ENCODE data around the gene SULF2. TPM values are rescaled to one million over a fixed set of nuclear protein-coding genes. Genes with fewer than 3 reads are reported as not detected.

Gene SULF2
- total and polyA plus RNA-seq, 2 of the 13 experiments (the other 11 are each of a cell fraction or from before 2014, with no cell fraction given) = 7.2 to 50.9 TPM

DNA sequence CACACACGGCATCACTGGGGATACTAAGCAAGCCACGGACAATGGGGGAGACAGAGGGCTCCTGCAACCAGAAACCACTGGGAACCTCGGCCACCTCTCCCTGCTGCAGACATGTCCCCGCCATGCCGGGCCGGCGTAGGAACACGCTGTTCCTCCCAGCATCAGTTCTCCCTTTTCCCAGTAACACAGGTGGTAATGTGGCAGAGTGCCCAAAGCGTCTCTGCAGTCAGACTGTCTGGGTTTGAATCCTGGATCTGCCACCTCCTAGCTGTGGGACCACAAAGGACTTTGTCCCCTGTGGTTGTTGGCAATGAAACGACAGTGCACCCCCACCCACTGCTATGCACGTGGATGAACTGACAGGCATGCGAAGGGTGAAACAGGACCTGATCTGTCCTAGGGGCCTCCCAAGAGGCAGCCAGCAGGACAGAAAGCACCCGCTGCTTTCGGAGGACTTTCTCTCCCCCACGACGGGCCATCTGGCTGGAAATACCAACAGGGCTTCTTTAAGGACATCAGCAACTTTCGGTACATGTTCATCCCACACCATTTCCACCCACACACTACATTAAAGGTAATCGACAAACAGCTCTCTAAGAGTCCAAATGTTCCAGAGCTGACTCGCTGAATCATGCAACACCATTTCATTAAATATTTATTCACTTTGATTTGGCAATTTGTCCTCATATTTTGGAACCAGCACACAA lies 74.1 kb downstream of the SULF2 start (continued):
- 0 out of 2 replicates have a peak, but pooled peaks have one; percentile 46 for TF ChIP-seq LRRFIP1 (CRISPR knock-in tag; conservative IDR thresholded peaks at IDR 0.05)
- TF ChIP-seq, protein P1, sequence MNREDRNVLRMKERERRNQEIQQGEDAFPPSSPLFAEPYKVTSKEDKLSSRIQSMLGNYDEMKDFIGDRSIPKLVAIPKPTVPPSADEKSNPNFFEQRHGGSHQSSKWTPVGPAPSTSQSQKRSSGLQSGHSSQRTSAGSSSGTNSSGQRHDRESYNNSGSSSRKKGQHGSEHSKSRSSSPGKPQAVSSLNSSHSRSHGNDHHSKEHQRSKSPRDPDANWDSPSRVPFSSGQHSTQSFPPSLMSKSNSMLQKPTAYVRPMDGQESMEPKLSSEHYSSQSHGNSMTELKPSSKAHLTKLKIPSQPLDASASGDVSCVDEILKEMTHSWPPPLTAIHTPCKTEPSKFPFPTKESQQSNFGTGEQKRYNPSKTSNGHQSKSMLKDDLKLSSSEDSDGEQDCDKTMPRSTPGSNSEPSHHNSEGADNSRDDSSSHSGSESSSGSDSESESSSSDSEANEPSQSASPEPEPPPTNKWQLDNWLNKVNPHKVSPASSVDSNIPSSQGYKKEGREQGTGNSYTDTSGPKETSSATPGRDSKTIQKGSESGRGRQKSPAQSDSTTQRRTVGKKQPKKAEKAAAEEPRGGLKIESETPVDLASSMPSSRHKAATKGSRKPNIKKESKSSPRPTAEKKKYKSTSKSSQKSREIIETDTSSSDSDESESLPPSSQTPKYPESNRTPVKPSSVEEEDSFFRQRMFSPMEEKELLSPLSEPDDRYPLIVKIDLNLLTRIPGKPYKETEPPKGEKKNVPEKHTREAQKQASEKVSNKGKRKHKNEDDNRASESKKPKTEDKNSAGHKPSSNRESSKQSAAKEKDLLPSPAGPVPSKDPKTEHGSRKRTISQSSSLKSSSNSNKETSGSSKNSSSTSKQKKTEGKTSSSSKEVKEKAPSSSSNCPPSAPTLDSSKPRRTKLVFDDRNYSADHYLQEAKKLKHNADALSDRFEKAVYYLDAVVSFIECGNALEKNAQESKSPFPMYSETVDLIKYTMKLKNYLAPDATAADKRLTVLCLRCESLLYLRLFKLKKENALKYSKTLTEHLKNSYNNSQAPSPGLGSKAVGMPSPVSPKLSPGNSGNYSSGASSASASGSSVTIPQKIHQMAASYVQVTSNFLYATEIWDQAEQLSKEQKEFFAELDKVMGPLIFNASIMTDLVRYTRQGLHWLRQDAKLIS (CRISPR knock-in tag; IDR thresholded peaks at IDR 0.05) = no peak
- TF ChIP-seq ZNF274 (CRISPR knock-in tag; IDR thresholded peaks at IDR 0.05) = peak; percentile 79; the same call in 1 of the 2 replicates
- no peak for TF ChIP-seq CHD2 (IDR thresholded peaks at IDR 0.05; ENCODE audit: low read depth, low read length)
- TF ChIP-seq ZNF253 (CRISPR knock-in tag; IDR thresholded peaks at IDR 0.05; ENCODE audit: borderline replicate concordance) = 0 out of 2 replicates have a peak, but pooled peaks have one; percentile 33
- TF ChIP-seq ETV6 (CRISPR knock-in tag; conservative IDR thresholded peaks at IDR 0.05) = no peak
- TF ChIP-seq HOMEZ (CRISPR knock-in tag; IDR thresholded peaks at IDR 0.05; ENCODE audit: low read depth) = peak; percentile 71; the same call in 1 of the 2 replicates
- no peak for TF ChIP-seq IKZF4 (CRISPR knock-in tag; IDR thresholded peaks at IDR 0.05; ENCODE audit: borderline replicate concordance, low read depth, not compliant biosample characterization)
- TF ChIP-seq HNRNPH1 (optimal IDR thresholded peaks at IDR 0.05; ENCODE audit: low read depth, low read length) = peak; percentile 60
- no peak for TF ChIP-seq RELA (CRISPR knock-in tag; IDR thresholded peaks at IDR 0.05)
- peak; percentile 12 for TF ChIP-seq ZNF883 (CRISPR knock-in tag; IDR thresholded peaks at IDR 0.05; ENCODE audit: not compliant biosample characterization)
- TF ChIP-seq, protein P2, sequence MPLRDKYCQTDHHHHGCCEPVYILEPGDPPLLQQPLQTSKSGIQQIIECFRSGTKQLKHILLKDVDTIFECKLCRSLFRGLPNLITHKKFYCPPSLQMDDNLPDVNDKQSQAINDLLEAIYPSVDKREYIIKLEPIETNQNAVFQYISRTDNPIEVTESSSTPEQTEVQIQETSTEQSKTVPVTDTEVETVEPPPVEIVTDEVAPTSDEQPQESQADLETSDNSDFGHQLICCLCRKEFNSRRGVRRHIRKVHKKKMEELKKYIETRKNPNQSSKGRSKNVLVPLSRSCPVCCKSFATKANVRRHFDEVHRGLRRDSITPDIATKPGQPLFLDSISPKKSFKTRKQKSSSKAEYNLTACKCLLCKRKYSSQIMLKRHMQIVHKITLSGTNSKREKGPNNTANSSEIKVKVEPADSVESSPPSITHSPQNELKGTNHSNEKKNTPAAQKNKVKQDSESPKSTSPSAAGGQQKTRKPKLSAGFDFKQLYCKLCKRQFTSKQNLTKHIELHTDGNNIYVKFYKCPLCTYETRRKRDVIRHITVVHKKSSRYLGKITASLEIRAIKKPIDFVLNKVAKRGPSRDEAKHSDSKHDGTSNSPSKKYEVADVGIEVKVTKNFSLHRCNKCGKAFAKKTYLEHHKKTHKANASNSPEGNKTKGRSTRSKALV (CRISPR knock-in tag; IDR thresholded peaks at IDR 0.05) = peak; percentile 58; the same call in 1 of the 2 replicates
- peak; percentile 92; the same call in 1 of the 2 replicates for TF ChIP-seq ZMAT3 (CRISPR knock-in tag; conservative IDR thresholded peaks at IDR 0.05)
- no peak for TF ChIP-seq SAFB2 (CRISPR knock-in tag; IDR thresholded peaks at IDR 0.05; ENCODE audit: borderline replicate concordance, low read depth)
- TF ChIP-seq, protein P3, sequence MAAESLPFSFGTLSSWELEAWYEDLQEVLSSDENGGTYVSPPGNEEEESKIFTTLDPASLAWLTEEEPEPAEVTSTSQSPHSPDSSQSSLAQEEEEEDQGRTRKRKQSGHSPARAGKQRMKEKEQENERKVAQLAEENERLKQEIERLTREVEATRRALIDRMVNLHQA (CRISPR knock-in tag; IDR thresholded peaks at IDR 0.05) = no peak
- no peak for TF ChIP-seq ATM (IDR thresholded peaks at IDR 0.05; ENCODE audit: borderline replicate concordance)
- no peak for TF ChIP-seq U2AF1 (optimal IDR thresholded peaks at IDR 0.05; ENCODE audit: low read depth, low read length)
- no peak for TF ChIP-seq STAT5B (CRISPR knock-in tag; IDR thresholded peaks at IDR 0.05)

Data from HepG2 (cell line).